CD4-positive, alpha-beta T cell treated with Interferon alpha-2 for 1 hour (primary cell): ENCODE measurements around the gene RPA1.
A peak's percentile ranks its signal among the peaks of the same experiment; 100 is the strongest.
"Not testable (repeated sequence)": the region's sequence is repeated elsewhere in the genome, so short reads cannot be mapped to it uniquely, and the experiment has no call there.

Experiments
- DNase-seq, 2 donors: peaks; one replicate each; pipeline ENCODE4 v3.0.0-alpha.2; 2020 to 2022

Gene RPA1

DNA sequence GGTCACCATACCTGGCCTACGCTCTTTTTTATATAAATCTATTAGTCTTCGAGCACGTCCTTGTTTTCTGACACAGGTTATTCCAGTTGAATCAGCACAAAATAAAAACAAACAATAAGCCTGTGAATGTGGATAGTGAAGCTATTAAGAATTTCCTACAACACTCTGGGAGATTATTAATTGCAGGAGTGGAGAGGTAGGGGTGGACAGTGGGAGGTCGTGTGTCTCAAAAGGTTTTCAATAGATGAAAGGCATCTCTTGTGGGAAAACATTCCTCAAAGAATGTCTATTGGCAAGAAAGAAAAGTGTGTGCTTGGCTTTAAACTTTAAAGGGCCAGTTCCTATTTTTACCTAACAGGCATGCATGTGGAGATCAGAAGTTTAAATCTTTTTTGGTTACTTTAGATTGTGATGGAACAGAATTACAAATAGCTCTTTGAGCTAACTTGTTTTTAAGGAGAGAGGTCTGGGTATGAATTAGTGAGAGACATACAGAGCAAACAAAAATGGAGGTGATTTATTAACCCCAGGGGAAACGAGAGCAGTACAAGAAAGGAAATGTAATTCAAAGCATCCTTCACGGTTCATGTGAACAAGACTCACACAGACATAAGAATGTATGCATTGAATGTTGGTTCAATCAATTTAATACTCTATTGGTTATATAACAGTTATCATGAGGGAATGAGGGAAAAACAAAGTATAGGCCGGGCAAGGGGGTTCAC is 9.1 kb upstream of the RPA1 start:
- DNase-seq = no peak

GRCh38 chr17:1829216-1829591 is 601 bp upstream of the RPA1 start:
- DNase-seq = no peak

GRCh38 chr17:1830288-1830687 is 483 bp downstream of the RPA1 start:
- DNase-seq = peak in 1 of 2 donors; percentile 37

GRCh38 chr17:1834380-1835149 is 4.8 kb downstream of the RPA1 start:
- DNase-seq = peak in 1 of 2 donors; percentile 38

DNA sequence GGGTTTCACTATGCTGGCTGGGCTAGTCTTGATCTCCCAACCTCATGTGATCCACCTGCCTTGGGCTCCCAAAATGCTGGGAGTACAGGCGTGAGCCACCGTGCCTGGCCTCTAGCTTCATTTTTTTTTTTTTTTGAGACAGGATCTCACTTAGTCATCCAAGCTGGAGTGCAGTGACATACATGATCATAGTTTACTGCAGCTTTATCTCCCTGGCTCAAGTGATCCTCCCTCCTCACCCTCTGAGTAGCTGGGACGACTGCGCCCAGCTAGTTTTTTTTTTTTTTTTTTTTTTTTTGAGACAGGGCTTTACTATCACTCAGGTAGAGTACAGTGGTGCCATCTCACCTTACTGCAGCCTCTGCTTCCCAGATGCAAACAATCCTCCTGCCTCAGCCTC is 9.7 kb downstream of the RPA1 start:
- DNase-seq = no peak

GRCh38 chr17:1843947-1844346 is 14.1 kb downstream of the RPA1 start:
- DNase-seq = no peak

GRCh38 chr17:1847191-1847590 is 17.4 kb downstream of the RPA1 start:
- no peak for DNase-seq

DNA sequence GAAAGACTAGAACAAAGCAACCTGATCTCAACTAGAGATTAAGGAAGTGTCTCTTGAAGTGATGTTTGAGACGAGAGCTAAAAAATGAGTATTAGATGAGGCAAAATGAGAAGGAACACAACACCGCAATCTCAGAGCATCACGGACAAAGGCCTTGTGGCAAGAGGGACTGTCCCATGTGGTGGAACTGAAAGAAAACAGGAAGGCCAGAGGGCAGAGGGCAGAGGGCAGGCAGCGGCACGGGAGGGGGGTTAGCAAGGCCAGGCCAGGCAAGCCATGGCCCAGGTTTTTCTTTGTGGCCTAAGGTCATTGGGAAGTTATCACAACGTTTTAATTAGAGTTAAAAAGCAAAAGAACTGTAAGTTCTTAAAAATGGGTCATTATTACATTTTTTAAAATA is 22.5 kb downstream of the RPA1 start:
- DNase-seq = no peak

- DNase-seq = no peak
Measured at GRCh38 chr17:1853698-1854097, 23.9 kb downstream of the RPA1 start.

- not testable (repeated sequence) for DNase-seq
Measured at GRCh38 chr17:1856462-1856861, 26.7 kb downstream of the RPA1 start.

- no peak for DNase-seq
Measured at GRCh38 chr17:1860978-1861377, 31.2 kb downstream of the RPA1 start.

- no peak for DNase-seq
Measured at GRCh38 chr17:1861391-1862010, 31.7 kb downstream of the RPA1 start.

GRCh38 chr17:1865252-1866037 is 35.6 kb downstream of the RPA1 start:
- peak; percentile 47 to 80 for DNase-seq

- no peak for DNase-seq
Measured at GRCh38 chr17:1867307-1867706, 37.5 kb downstream of the RPA1 start.

DNA sequence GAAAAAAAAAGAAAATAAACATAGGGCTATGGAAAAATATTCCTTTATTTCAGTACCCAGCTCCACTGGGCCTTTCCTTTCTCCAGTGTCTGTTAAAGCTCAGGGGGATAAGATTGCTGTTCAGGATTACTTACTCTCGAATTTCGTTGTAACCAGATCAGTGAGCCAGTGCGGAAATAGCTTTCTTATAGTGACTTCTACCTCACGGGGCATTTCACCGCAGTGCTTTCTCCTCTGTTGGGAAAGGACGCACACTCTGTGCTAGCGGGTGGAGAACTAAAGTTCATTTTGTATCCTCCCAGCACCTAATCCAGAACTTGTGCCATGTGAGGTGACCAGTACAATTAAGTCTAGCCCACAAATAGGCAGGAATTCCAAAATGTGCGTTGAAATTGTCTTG is 38.3 kb downstream of the RPA1 start:
- no peak for DNase-seq

- peak; percentile 5 to 79 for DNase-seq
Measured at GRCh38 chr17:1870592-1870991, 40.8 kb downstream of the RPA1 start.

DNA sequence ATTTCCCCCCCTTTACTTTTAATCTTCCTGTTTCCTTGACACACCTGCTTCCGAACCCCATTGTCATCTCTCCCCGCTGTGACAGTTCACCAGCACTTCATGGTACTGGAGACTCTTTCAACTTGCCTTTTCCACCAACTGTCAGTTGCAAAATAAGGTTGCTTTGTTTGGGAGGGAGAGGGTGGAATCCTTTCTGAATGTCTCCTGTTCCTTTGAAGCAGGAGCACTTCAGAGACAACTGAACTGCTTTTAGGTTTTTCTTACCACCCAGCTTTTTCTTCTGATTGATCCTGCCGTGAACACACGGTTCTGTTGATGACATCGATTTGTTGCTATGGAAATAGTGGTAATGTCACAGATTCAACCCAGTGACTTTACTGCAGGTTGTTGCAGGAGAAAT is 42.0 kb downstream of the RPA1 start:
- DNase-seq = peak; percentile 59 to 79

DNA sequence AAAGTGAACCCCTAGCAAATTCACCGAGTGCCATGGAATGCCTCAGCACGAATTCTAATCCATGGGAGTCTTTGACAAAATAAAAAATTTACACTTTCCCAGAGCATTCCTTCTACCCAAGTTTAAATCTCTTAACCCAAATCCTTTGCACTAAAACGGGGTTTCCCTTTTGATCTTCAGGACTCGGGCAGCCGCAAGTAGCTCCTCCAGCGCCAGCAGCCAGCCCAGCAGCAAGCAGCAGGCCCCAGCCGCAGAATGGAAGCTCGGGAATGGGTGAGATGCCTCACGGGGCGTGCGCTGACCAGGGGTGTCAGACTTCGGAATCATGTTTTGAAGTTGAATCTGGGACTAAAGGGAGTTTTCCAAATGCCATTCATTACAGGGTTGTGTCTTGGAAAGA is 42.4 kb downstream of the RPA1 start:
- no peak for DNase-seq

DNA sequence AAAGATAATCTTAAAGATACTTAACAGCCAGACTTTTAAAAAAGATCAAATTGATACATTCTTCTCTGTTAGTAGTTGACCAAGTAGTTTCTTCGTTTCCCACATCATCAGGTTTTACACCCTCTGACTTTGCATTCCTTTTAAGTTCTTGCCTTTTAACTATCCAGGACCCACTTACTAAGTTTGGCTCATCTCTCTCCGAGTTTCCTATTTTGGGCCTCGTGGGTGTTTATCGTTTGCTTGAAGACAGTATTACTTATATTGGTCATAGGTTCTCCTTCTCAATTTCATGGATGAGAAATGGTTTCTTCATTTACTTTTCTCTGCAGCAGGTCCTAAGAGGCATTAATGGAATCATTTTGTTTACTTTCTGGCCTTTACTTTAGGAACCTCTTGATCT is 43.2 kb downstream of the RPA1 start:
- no peak for DNase-seq

GRCh38 chr17:1873418-1873817 is 43.6 kb downstream of the RPA1 start:
- DNase-seq = peak; percentile 6 to 76

GRCh38 chr17:1875597-1875996 is 45.8 kb downstream of the RPA1 start:
- DNase-seq = no peak

DNA sequence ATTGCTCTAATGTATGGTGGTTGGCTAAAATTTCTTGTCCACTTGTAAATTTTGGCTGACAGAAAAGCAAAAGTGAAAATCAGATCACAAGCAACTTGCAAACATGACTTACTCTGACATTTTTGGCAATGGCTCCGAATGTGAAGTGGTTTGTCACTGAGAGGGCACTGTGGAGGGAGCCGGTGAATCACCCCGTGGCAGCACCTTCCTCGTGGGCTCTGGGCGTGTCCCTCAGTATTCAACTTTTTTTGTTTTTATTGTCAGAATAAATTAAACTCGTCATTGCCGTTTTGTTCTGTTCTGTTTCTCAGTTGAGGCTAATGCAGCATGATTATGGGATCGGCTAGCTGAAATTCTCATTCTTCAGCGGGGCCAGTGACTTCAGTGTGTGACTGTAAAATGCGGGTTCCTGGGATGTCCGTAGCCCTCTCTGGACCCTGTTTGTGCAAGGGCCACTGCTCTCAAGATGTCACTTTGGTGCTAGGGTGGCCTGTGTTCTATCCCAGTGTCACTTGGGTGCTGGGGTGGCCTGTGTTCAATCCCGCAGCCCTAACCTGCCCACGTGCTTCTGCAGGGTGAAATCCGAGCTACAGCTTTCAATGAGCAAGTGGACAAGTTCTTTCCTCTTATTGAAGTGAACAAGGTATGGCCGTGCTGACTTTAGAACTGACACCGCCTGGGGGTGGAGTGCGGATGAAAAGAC is 48.8 kb downstream of the RPA1 start:
- peak in 1 of 2 donors; percentile 17 for DNase-seq
